K562 (cell line): ENCODE results near the gene NBPF3. TPM values are rescaled to one million over a fixed set of nuclear protein-coding genes. Genes with fewer than 3 reads are reported as not detected.

Source experiments
- ATAC-seq: fragments of 200-7000 bp; cut with Tn5 transposase; 3 replicates; pipeline ENCODE4 v1.9.1; 2020; ENCODE audit warnings: moderate library complexity
- BruUV-seq: library from RNA; stranded (reverse); fragments of 400-500 nt; replicated peaks from 2 replicates; lab custom pipeline; 2021; lab: Mats Ljungman, UMichigan
- CTCF ChIA-PET: fragments of 300-600 bp; formaldehyde crosslinking; extraction: SDS; loops from one replicate; lab custom pipeline; 2021; ENCODE audit warnings: low intra/inter-chr PET ratio; lab: Yijun Ruan, JAX
- POLR2A ChIA-PET: fragments of 300-600, 350-650 bp; sonication (Branson Sonifier 250); formaldehyde crosslinking; extraction: SDS; loops from one replicate; lab custom pipeline; 2021; ENCODE audit warnings: antibody characterized with exemption, inconsistent platforms; lab: Yijun Ruan, JAX
- DNase-seq, 4 experiments: peaks; one replicate each; pipeline versions ENCODE4 v3.0.0 to v3.0.0-alpha.2; 2011 to 2018; ENCODE audit warnings: low spot score in 3 of 4, mixed read lengths in 3 of 4; ENCODE audit errors: extremely low read depth in 1 of 4
- FAIRE-seq: peaks from 2 replicates; lab custom pipeline; 2011; peaks lifted over from hg19 to GRCh38; lab: Jason Lieb, UNC
- H2AFZ ChIP-seq: 2 replicates; pipeline ENCODE4 v1.6.0; 2011; ENCODE audit warnings: low read depth, low read length, control low read depth, inconsistent platforms
- H3K27ac ChIP-seq: fragments of 200-600 bp; 3 replicates; pipeline ENCODE4 v1.8.0; 2011; ENCODE audit warnings: low read depth, mild to moderate bottlenecking, control low read depth, inconsistent platforms, low read length, moderate library complexity, mixed read lengths; ENCODE audit errors: extremely low read depth
- H3K27me3 ChIP-seq, 2 experiments: fragments of 300-600 bp in 1 of 2; 2 replicates in 1 of 2; 3 replicates in 1 of 2; pipeline versions ENCODE4 v1.6.0 to v1.8.0; 2011; ENCODE audit warnings: inconsistent platforms in 2 of 2, low read length in 2 of 2, mild to moderate bottlenecking in 1 of 2, mixed read lengths in 1 of 2, moderate library complexity in 1 of 2; ENCODE audit not compliant: control insufficient read depth in 2 of 2, insufficient read depth in 2 of 2
- H3K36me3 ChIP-seq: fragments of 300-600 bp; 3 replicates; pipeline ENCODE4 v1.8.0; 2011; ENCODE audit warnings: mild to moderate bottlenecking, low read length, inconsistent platforms; ENCODE audit not compliant: control insufficient read depth, insufficient read depth
- H3K4me1 ChIP-seq, 2 experiments: fragments of 200-600 bp in 1 of 2; replicated peaks in 1 of 2; 2 replicates in 1 of 2; 3 replicates in 1 of 2; pipeline versions ENCODE4 v1.5.1 to v1.8.0; 2011; ENCODE audit warnings: inconsistent platforms in 2 of 2, low read length in 2 of 2, mild to moderate bottlenecking in 1 of 2, mixed read lengths in 1 of 2, moderate library complexity in 1 of 2; ENCODE audit not compliant: control insufficient read depth in 2 of 2, insufficient read depth in 2 of 2
- H3K4me2 ChIP-seq: 2 replicates; pipeline ENCODE4 v1.6.1; 2011; ENCODE audit warnings: low read length, control low read depth, inconsistent platforms, mixed read lengths; ENCODE audit not compliant: insufficient read depth
- H3K4me3 ChIP-seq: fragments of 200-600 bp; sonication (generic), shearing (Covaris generic); 2 replicates; pipeline ENCODE4 v1.5.1; 2016; ENCODE audit warnings: control low read depth, inconsistent platforms
- H3K79me2 ChIP-seq: fragments of 200-600 bp; 3 replicates; pipeline ENCODE4 v1.8.0; 2011; ENCODE audit warnings: low read length, inconsistent platforms; ENCODE audit not compliant: control insufficient read depth, insufficient read depth
- H3K9ac ChIP-seq, 2 experiments: 2 replicates each; pipeline versions ENCODE4 v1.6.0 to v1.6.1; 2011; ENCODE audit warnings: low read depth in 2 of 2, low read length in 2 of 2, control low read depth in 1 of 2, inconsistent platforms in 1 of 2, mild to moderate bottlenecking in 1 of 2, mixed read lengths in 1 of 2; ENCODE audit not compliant: insufficient read depth in 1 of 2
- H3K9me1 ChIP-seq: one replicate; pipeline ENCODE4 v1.6.0; 2011; ENCODE audit warnings: inconsistent platforms, mild to moderate bottlenecking, low read length, moderate library complexity; ENCODE audit not compliant: control insufficient read depth, insufficient read depth
- H3K9me3 ChIP-seq: replicated peaks from 2 replicates; pipeline ENCODE4 v1.5.1; 2011; ENCODE audit warnings: low read depth, low read length, inconsistent platforms; ENCODE audit not compliant: control insufficient read depth, insufficient read depth
- H4K20me1 ChIP-seq: replicated peaks from 2 replicates; pipeline ENCODE4 v1.6.1; 2011; ENCODE audit warnings: low read length, inconsistent platforms, mixed read lengths; ENCODE audit not compliant: control insufficient read depth, insufficient read depth
- CBFB ChIP-seq: sonication (generic); formaldehyde crosslinking; IDR thresholded peaks from 2 replicates; pipeline ENCODE4 v1.4.0; 2020; ENCODE audit warnings: mild to moderate bottlenecking, missing genetic modification reagents
- MXI1 ChIP-seq: IDR thresholded peaks from 2 replicates; pipeline ENCODE4 v1.6.1; 2011; ENCODE audit warnings: low read depth, mild to moderate bottlenecking, improper control_type of control experiment, low read length
- NONO ChIP-seq, 2 experiments: fragments of 200-400 bp in 1 of 2; fragments of 450-650 bp in 1 of 2; formaldehyde crosslinking in 1 of 2; IDR thresholded peaks; 2 replicates each; pipeline ENCODE4 v1.6.1; 2017; ENCODE audit warnings: low read depth in 2 of 2, mild to moderate bottlenecking in 2 of 2, moderate library complexity in 2 of 2, low read length in 1 of 2
- PHF8 ChIP-seq: fragments of 200-600 bp; sonication (generic); IDR thresholded peaks from 2 replicates; pipeline ENCODE4 v1.6.1; 2012; ENCODE audit warnings: mixed run types, mild to moderate bottlenecking, inconsistent platforms, low read length, moderate library complexity, borderline replicate concordance
- PML ChIP-seq: IDR thresholded peaks from 2 replicates; pipeline ENCODE4 v1.6.1; 2012; ENCODE audit warnings: low read length, inconsistent platforms
- ZNF655 ChIP-seq: fragments of 250-450 bp; sonication (Bioruptor Pico); IDR thresholded peaks from 2 replicates; pipeline ENCODE4 v1.5.0; 2021
- ZNF780A ChIP-seq: fragments of 250-450 bp; sonication (Bioruptor Pico); IDR thresholded peaks from 2 replicates; pipeline ENCODE4 v1.5.0; 2021; ENCODE audit warnings: mild to moderate bottlenecking
- ZZZ3 ChIP-seq: fragments of 450-650 bp; IDR thresholded peaks from 2 replicates; pipeline ENCODE4 v1.6.1; 2016; ENCODE audit warnings: antibody characterized with exemption, mild to moderate bottlenecking, moderate library complexity
- WGBS: fragments of 100-300 bp; shearing (Covaris generic); methylation state at CpG from one replicate; pipeline ENCODE4 v1.1.6; 2016; ENCODE audit warnings: low coverage, mixed read lengths; ENCODE audit not compliant: insufficient coverage; ENCODE audit errors: missing lambda C conversion rate; 5-methylcytosine and 5-hydroxymethylcytosine counted together
- in situ Hi-C: fragments of 300-500 bp; cut with MboI; formaldehyde crosslinking; loops from 4 replicates; pipeline ENCODE4 v1.15.0; 2018; ENCODE audit warnings: inconsistent platforms, mixed read lengths
- intact Hi-C: fragments of 100-400 bp; cut with micrococcal nuclease; formaldehyde crosslinking; loops from 2 replicates; pipeline ENCODE4 v1.14.2; 2022
- polyA plus RNA-seq, 8 experiments: library from polyadenylated mRNA; depleted of rRNA in 4 of 8; stranded (reverse) in 5 of 8; unstranded in 3 of 8; fragments of >200 nt; fragmentation: Nextera tagmentation in 2 of 8; fragmentation: Illumina TruSeq in 1 of 8; extraction: Ambion mirVana in 2 of 8; extraction: Trizol in 1 of 8; gene quantifications; 2 replicates each; pipeline versions ENCODE4 v1.2.1 to v1.2.3, GENCODE V29; 2011 to 2014; ENCODE audit warnings: inconsistent platforms in 1 of 8, missing spikeins in 1 of 8
- total RNA-seq, 7 experiments: library from RNA; depleted of rRNA in 6 of 7; stranded (reverse); fragments of >200 nt in 6 of 7; fragmentation: Illumina TruSeq in 2 of 7; extraction: Trizol in 2 of 7; gene quantifications; 2 replicates each; pipeline versions ENCODE4 v1.2.1 to v1.2.3, GENCODE V29; 2011 to 2021; ENCODE audit warnings: low replicate concordance in 1 of 7
- TF ChIP-seq, protein P1 (sequence below): conservative IDR thresholded peaks from 2 replicates; pipeline ENCODE4 v1.6.1; 2011; ENCODE audit warnings: low read depth, mild to moderate bottlenecking, low read length; ENCODE audit not compliant: control insufficient read depth

Gene NBPF3
- total and polyA plus RNA-seq, 9 of the 15 experiments (the other 6 are each of a cell fraction or from before 2014, with no cell fraction given), result 1.5 to 7.3 (median 5.4) TPM

DNA sequence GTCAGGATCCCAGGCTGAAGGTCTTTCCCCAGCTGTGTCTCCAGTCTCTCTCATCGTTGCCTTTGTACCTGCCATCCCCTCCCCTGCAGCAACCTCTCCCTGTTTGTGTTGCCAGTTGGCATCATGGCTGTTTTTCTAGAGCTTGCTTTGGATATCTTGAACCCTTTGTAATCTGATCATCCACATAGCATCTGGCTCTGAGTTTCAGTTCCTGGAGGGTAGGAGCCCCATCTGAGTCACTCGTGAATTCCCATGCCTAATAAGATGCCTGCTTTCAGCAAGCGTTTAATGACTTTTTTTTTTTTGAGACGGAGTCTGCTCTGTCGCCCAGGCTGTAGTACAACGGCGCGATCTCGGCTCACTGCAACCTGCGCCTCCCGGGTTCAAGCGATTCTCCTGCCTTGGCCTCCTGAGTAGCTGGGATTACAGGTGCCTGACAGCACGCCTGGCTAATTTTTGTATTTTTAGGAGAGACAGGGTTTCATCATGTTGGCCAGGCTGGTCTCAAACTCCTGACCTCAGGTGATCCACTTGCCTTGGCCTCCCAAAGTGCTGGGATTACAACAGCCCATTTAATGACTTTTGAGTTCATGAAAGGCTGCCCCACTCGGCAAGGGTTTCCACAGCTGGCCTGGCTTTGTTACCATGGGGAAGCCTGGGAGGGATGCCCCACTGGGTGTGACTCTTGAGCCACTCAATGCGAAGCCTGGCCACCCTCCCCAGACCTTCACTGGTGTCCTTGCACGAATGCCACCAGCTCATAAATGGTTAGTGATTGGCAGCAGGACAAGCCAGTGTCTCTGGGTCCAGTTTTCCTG lies 81.2 kb downstream of the NBPF3 start:
- intact Hi-C loops, result no loop called here
- Histone ChIP-seq H3K36me3 (no peaks in the 10 kb centered on the region), H4K20me1 (peaks cover 3% of the 10 kb centered on the region; the same call in 1 of the 2 replicates), H2AFZ (no peak overlapping the region), H3K9me1 (no peaks in the 10 kb centered on the region), H3K4me3 (no peak overlapping the region), H3K79me2 (no peaks in the 10 kb centered on the region), H3K9ac (no peak overlapping the region), H3K4me1 (no peaks in the 10 kb centered on the region), H3K27me3 (peaks cover 27 to 65% of the 10 kb centered on the region in 2 experiments; a peak in 4 of 5 replicates), H3K4me2 (no peak overlapping the region), H3K27ac (no peak overlapping the region), H3K9me3 (no peaks in the 10 kb centered on the region)
- CTCF ChIA-PET, result interaction anchor here (1.0 kb wide), 1 partner anchor 14 kb away, joined by 4 read pairs; no protein-coding TSS in a partner anchor
- no TSS peak for BruUV-seq
- in situ Hi-C loops, result loop anchor here (25.0 kb wide), 1 partner anchor 141 kb away; the partner anchor contains the start of gene RAP1GAP
- no peak for FAIRE-seq
- DNase-seq, result no peak
- 29% methylated on average over 16 of the region's 16 CpGs for WGBS
- no peak for ATAC-seq
- POLR2A ChIA-PET, result interaction anchor here (0.8 to 1.7 kb wide), 3 partner anchors 10 to 31 kb away, joined by 3 to 5 read pairs (median 4); no protein-coding TSS in a partner anchor
- TF ChIP-seq NONO (IDR thresholded peaks at IDR 0.05; ENCODE audit: low read depth in 2 of 2, low read length in 1 of 2) (no peak), PML (no peak), PHF8 (no peak), ZNF780A (CRISPR knock-in tag) (no peak), ZNF655 (CRISPR knock-in tag) (no peak), MXI1 (no peak), ZZZ3 (no peak), CBFB (no peak)
- TF ChIP-seq, protein P1, sequence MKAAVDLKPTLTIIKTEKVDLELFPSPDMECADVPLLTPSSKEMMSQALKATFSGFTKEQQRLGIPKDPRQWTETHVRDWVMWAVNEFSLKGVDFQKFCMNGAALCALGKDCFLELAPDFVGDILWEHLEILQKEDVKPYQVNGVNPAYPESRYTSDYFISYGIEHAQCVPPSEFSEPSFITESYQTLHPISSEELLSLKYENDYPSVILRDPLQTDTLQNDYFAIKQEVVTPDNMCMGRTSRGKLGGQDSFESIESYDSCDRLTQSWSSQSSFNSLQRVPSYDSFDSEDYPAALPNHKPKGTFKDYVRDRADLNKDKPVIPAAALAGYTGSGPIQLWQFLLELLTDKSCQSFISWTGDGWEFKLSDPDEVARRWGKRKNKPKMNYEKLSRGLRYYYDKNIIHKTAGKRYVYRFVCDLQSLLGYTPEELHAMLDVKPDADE, result no peak
